HepG2 (cell line): ENCODE results near the gene RBCK1. TPM values are rescaled to one million over a fixed set of nuclear protein-coding genes. Genes with fewer than 3 reads are reported as not detected.
A peak's percentile ranks its signal among the peaks of the same experiment; 100 is the strongest.

Experiments used
- ATF2 ChIP-seq: sonication (generic); formaldehyde crosslinking; IDR thresholded peaks from 2 replicates; pipeline ENCODE4 v1.4.0; 2020; ENCODE audit warnings: missing genetic modification reagents
- CBX2 ChIP-seq, 2 experiments: fragments of 200-600 bp in 1 of 2; sonication (generic); formaldehyde crosslinking in 1 of 2; IDR thresholded peaks; 2 replicates each; pipeline versions ENCODE4 v1.7.0 to v1.8.1; 2018 to 2022; ENCODE audit warnings: low read depth in 2 of 2, low read length in 1 of 2, mild to moderate bottlenecking in 1 of 2, missing genetic modification reagents in 1 of 2
- FOSL2 ChIP-seq: sonication (generic); formaldehyde crosslinking; IDR thresholded peaks from 2 replicates; pipeline ENCODE4 v1.4.0; 2020; ENCODE audit warnings: missing genetic modification reagents
- HNRNPH1 ChIP-seq: fragments of 200-400 bp; formaldehyde crosslinking; optimal IDR thresholded peaks from 2 replicates; pipeline ENCODE3; 2017; ENCODE audit warnings: mild to moderate bottlenecking, low read depth, low read length
- KAT7 ChIP-seq: IDR thresholded peaks from 2 replicates; pipeline ENCODE4 v1.6.1; 2018; ENCODE audit warnings: borderline replicate concordance, missing compliant biosample characterization
- MLLT10 ChIP-seq: sonication (generic); formaldehyde crosslinking; IDR thresholded peaks from 2 replicates; pipeline ENCODE4 v1.4.0; 2020; ENCODE audit warnings: missing genetic modification reagents
- MTA3 ChIP-seq: sonication (generic); formaldehyde crosslinking; IDR thresholded peaks from 2 replicates; pipeline ENCODE4 v1.4.0; 2020; ENCODE audit warnings: missing genetic modification reagents
- NR2C2 ChIP-seq: sonication (generic); formaldehyde crosslinking; IDR thresholded peaks from 2 replicates; pipeline ENCODE4 v1.4.0; 2020; ENCODE audit warnings: missing genetic modification reagents, mild to moderate bottlenecking, moderate library complexity, borderline replicate concordance
- POLR2A ChIP-seq, 2 experiments: IDR thresholded peaks; 2 replicates each; pipeline ENCODE4 v1.6.1; 2011; ENCODE audit warnings: low read depth in 2 of 2, low read length in 2 of 2, mild to moderate bottlenecking in 1 of 2, moderate library complexity in 1 of 2; ENCODE audit not compliant: insufficient read depth in 1 of 2
- RXRA ChIP-seq: sonication (generic); formaldehyde crosslinking; IDR thresholded peaks from 2 replicates; pipeline ENCODE4 v1.5.1; 2020; ENCODE audit warnings: missing genetic modification reagents
- ZBTB3 ChIP-seq: sonication (generic); formaldehyde crosslinking; IDR thresholded peaks from 2 replicates; pipeline ENCODE4 v1.4.0; 2020; ENCODE audit warnings: low read depth, mild to moderate bottlenecking, moderate library complexity, missing genetic modification reagents, borderline replicate concordance
- ZFP36L2 ChIP-seq: sonication (generic); formaldehyde crosslinking; IDR thresholded peaks from 2 replicates; pipeline ENCODE4 v1.4.0; 2020; ENCODE audit warnings: missing genetic modification reagents
- ZKSCAN5 ChIP-seq: sonication (generic); formaldehyde crosslinking; IDR thresholded peaks from 2 replicates; pipeline ENCODE4 v1.5.1; 2020; ENCODE audit warnings: mild to moderate bottlenecking, missing genetic modification reagents
- ZNF20 ChIP-seq: sonication (generic); formaldehyde crosslinking; IDR thresholded peaks from 2 replicates; pipeline ENCODE4 v1.4.0; 2020; ENCODE audit warnings: mild to moderate bottlenecking, moderate library complexity, missing genetic modification reagents
- ZNF563 ChIP-seq: sonication (generic); formaldehyde crosslinking; IDR thresholded peaks from 2 replicates; pipeline ENCODE4 v1.8.0; 2022; ENCODE audit warnings: mild to moderate bottlenecking, moderate library complexity, missing genetic modification reagents
- ZNF598 ChIP-seq: sonication (generic); formaldehyde crosslinking; IDR thresholded peaks from 2 replicates; pipeline ENCODE4 v1.5.1; 2020; ENCODE audit warnings: mild to moderate bottlenecking, missing genetic modification reagents, borderline replicate concordance
- ZNF737 ChIP-seq: sonication (generic); formaldehyde crosslinking; IDR thresholded peaks from 2 replicates; pipeline ENCODE4 v1.5.0; 2020; ENCODE audit warnings: missing genetic modification reagents, mild to moderate bottlenecking, borderline replicate concordance
- polyA plus RNA-seq, 8 experiments: library from polyadenylated mRNA; depleted of rRNA in 3 of 8; stranded (reverse) in 7 of 8; unstranded in 1 of 8; fragments of >200 nt; fragmentation: Illumina TruSeq in 4 of 8; extraction: Trizol in 4 of 8; gene quantifications; 2 replicates each; pipeline versions ENCODE4 v1.2.1 to v1.2.3, GENCODE V29; 2011 to 2016; ENCODE audit warnings: low read depth in 4 of 8, missing spikeins in 1 of 8, mixed read lengths in 1 of 8; ENCODE audit not compliant: insufficient read depth in 1 of 8
- total RNA-seq, 5 experiments: library from RNA; depleted of rRNA; stranded (reverse); fragments of >200 nt; fragmentation: Illumina TruSeq; extraction: Trizol; gene quantifications; 2 replicates each; pipeline ENCODE4 v1.2.3, GENCODE V29; 2016; ENCODE audit warnings: low read depth in 1 of 5
- TF ChIP-seq, protein P1 (sequence below): IDR thresholded peaks from 2 replicates; pipeline ENCODE4 v1.6.1; 2016
- TF ChIP-seq, protein P2 (sequence below): sonication (generic); formaldehyde crosslinking; IDR thresholded peaks from 2 replicates; pipeline ENCODE4 v1.4.0; 2020; ENCODE audit warnings: mild to moderate bottlenecking, missing genetic modification reagents

RBCK1 gene
- total and polyA plus RNA-seq, 2 of the 13 experiments (the other 11 are each of a cell fraction or from before 2014, with no cell fraction given): 149 to 215 TPM

DNA sequence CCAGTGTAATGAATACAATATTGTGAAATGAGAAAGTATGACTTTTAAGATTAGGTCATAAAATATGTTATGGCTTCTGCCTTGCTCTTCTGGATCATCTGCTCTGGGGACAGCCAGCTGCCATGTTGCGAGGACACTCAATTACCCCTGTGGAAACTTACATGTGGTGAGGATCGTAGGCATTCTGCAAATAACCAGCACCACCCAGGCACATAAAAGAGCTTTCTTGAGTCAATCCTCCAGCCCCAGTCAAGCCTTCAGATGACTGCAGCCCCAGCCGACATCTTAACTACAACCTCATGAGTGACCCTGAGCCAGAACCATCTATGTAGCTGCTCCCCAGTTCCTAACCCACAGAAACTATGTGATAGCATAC lies 4.5 kb upstream of the RBCK1 start (continued):
- TF ChIP-seq CBX2 (IDR thresholded peaks at IDR 0.05; ENCODE audit: low read depth, low read length): no peak
- no peak for TF ChIP-seq CBX2 (CRISPR knock-in tag; IDR thresholded peaks at IDR 0.05; ENCODE audit: low read depth)
- TF ChIP-seq ZNF20 (CRISPR knock-in tag): no peak
- TF ChIP-seq, protein P1, sequence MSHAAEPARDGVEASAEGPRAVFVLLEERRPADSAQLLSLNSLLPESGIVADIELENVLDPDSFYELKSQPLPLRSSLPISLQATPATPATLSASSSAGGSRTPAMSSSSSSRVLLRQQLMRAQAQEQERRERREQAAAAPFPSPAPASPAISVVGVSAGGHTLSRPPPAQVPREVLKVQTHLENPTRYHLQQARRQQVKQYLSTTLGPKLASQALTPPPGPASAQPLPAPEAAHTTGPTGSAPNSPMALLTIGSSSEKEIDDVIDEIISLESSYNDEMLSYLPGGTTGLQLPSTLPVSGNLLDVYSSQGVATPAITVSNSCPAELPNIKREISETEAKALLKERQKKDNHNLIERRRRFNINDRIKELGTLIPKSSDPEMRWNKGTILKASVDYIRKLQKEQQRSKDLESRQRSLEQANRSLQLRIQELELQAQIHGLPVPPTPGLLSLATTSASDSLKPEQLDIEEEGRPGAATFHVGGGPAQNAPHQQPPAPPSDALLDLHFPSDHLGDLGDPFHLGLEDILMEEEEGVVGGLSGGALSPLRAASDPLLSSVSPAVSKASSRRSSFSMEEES (CRISPR knock-in tag): no peak
- TF ChIP-seq ZFP36L2 (CRISPR knock-in tag): no peak
- TF ChIP-seq MLLT10 (CRISPR knock-in tag): no peak
- TF ChIP-seq FOSL2 (CRISPR knock-in tag): 0 out of 2 replicates have a peak, but pooled peaks have one; percentile 3
- no peak for TF ChIP-seq ZNF737 (CRISPR knock-in tag)
- peak; percentile 50; the same call in 1 of the 2 replicates for TF ChIP-seq KAT7 (CRISPR knock-in tag)
- 0 out of 2 replicates have a peak, but pooled peaks have one; percentile 7 for TF ChIP-seq ZNF598 (CRISPR knock-in tag)
- no peak for TF ChIP-seq ZBTB3 (CRISPR knock-in tag)
- TF ChIP-seq, protein P2, sequence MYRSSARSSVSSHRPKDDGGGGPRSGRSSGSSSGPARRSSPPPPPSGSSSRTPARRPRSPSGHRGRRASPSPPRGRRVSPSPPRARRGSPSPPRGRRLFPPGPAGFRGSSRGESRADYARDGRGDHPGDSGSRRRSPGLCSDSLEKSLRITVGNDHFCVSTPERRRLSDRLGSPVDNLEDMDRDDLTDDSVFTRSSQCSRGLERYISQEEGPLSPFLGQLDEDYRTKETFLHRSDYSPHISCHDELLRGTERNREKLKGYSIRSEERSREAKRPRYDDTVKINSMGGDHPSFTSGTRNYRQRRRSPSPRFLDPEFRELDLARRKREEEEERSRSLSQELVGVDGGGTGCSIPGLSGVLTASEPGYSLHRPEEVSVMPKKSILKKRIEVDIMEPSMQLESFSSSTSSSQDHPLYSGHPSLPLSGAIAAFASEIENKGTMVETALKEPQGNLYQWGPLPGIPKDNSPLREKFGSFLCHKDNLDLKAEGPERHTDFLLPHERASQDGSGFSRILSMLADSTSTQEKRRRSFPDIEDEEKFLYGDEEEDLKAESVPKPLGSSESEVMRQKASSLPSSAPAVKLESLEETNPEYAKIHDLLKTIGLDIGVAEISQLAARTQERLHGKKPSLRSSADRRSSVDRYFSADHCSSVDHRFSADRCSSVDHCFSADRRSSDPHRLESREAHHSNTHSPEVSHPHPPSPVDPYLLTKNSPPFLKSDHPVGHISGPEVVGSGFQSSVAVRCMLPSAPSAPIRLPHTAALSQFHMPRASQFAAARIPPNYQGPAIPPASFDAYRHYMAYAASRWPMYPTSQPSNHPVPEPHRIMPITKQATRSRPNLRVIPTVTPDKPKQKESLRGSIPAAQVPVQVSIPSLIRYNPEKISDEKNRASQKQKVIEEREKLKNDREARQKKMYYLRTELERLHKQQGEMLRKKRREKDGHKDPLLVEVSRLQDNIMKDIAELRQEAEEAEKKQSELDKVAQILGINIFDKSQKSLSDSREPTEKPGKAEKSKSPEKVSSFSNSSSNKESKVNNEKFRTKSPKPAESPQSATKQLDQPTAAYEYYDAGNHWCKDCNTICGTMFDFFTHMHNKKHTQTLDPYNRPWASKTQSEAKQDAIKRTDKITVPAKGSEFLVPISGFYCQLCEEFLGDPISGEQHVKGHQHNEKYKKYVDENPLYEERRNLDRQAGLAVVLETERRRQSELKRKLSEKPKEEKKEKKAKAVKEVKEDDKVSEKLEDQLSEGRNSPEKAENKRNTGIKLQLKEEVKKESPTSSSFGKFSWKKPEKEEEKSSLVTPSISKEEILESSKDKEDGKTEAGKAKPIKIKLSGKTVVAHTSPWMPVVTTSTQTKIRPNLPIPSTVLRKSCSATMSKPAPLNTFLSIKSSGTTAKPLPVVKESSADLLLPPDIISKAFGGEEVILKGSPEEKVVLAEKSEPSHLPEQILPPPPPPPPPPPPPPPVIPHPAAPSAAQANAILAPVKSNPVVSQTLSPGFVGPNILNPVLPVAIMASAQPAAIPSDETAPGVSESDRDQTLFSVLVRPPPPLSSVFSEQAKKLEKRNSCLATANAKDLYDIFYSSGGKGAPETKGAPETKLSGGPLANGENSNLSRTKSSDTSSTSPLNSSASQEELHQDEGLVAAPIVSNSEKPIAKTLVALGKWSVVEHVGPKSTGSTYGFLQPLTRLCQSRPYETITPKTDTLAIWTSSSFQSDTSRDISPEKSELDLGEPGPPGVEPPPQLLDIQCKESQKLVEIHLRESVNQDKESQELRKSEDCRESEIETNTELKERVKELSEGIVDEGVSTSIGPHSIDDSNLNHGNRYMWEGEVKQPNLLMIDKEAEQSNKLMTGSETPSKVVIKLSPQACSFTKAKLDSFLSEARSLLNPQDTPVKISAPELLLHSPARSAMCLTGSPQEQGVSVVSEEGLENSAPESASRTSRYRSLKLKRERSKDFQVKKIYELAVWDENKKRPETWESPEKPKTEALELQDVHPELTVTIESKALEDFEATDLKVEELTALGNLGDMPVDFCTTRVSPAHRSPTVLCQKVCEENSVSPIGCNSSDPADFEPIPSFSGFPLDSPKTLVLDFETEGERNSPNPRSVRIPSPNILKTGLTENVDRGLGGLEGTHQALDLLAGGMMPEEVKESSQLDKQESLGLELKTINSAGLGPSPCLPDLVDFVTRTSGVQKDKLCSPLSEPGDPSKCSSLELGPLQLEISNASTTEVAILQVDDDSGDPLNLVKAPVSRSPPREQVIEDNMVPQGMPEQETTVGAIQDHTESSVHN (CRISPR knock-in tag): 0 out of 2 replicates have a peak, but pooled peaks have one; percentile 44
- no peak for TF ChIP-seq POLR2A (IDR thresholded peaks at IDR 0.05; ENCODE audit: insufficient read depth in 1 of 2, low read depth in 2 of 2, low read length in 2 of 2)
- TF ChIP-seq HNRNPH1: no peak
- TF ChIP-seq MTA3: no peak
- TF ChIP-seq NR2C2 (CRISPR knock-in tag): 0 out of 2 replicates have a peak, but pooled peaks have one; percentile 39
- TF ChIP-seq RXRA (CRISPR knock-in tag): no peak
- no peak for TF ChIP-seq ATF2
- TF ChIP-seq ZNF563: no peak
- TF ChIP-seq ZKSCAN5 (CRISPR knock-in tag): no peak
